ENCODE results near the gene DLX5.

The DLX5 gene

DNA sequence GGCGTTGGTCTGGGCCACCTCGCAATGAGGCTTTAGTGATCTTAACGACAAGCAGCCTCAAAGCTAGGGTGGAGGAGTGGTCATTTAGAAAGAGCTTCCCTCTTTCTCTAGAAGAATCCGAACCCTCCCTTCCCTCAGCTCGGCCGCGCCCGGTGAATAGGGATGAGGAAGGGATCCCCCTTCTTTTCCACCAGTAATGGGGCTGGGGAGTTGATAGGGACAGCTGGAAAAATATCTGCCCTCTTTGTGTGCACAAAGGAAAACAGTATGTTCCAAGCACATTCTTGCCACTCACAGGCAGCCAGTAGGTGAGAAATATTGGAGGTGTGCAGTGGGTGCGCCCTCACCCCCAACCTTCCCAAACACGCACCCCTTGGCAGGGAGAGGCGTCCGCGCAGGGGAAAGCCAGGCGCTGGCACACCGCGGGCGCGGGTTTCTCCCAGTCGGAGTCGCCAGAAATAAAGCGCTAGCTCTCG, 6.5 kb downstream of the DLX5 start:
- DNase-seq = peak; percentile 62 to 74

DNA sequence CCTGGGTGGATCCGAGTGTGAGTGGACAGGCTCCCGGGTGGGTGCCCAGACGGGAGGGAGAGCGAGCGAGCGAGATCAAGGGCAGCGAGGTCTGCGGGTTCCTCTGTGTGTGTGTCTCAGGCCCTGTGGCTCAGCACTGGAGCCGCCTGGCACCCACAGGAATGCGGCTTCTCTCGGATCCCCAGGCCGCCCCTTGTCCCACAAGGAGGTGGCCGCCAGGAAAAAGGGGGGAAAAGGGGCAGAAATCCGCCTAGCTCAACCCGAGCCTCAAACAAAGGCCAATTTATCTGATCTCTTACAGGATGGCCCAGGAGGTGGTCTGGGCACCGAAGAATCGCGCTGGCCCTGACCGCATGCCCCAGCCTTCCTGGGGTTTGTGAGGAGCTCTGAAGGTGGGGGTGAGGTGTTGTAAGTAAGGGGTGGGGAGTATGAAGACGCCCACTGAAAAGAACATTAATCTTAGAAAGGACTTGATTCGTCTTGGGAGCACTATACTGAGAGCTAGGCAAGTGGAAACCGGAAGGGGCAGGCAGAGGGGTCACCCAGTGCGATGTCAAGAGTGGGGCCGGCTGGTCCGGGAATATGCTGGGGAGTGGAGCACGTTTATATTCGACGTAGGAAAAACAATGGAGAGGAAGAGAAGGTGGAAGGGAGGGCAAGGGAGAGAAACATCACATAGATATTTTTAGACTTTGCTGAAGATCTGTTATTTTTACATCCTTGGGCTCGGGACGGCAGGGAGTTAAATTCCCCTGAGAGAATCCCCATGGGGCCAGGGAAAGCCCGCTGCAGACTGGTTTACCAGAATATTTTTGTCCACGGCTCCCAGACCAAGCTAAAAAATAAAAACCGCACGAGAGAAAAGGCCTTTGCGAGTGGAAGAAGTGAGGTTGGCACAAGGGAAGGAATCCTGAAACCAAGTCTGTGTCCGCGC, 7.2 kb downstream of the DLX5 start:
- DNase-seq = peak; percentile 70 to 78

DNA sequence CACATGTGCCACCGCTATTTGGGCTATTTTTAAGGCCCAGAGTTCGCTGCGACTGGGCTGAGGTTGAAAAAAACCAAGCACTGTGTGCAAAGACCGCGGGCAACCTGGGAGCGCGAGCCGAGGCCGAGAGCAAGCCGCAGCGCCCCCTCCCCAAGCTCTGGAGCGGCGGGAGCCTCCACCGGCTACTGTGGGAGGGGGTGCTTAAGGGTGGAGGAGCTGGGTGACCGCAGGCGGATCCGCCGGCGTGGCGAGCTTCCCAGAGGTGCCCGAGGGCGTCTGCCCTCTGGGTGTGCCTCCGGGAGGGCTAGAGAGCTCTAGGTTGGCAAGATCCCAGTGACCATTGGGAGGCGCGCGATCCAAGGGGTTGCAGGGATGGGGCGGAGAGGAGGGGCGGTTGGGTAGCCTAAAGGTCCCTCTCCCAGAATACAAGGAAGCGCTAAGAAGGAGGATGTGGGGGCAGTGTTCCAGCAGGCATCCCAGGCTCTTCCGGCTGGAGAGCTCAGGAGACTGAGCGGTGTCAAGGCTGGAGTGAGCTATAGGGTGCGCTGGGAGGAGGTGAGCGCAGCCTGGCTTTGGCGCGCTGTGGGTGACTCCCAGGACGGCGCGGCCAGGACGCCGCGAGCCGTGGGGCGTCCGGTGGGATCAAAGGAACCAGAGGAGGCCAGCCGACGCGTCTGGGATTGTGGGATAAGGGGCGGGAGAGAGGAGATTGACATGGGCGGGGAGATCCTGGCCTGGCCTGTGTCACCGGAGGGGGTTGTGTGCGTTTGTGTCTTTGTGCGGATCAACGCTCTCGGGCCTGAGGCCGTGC, 8.0 kb downstream of the DLX5 start:
- DNase-seq = peak; percentile 91 to 94

DNA sequence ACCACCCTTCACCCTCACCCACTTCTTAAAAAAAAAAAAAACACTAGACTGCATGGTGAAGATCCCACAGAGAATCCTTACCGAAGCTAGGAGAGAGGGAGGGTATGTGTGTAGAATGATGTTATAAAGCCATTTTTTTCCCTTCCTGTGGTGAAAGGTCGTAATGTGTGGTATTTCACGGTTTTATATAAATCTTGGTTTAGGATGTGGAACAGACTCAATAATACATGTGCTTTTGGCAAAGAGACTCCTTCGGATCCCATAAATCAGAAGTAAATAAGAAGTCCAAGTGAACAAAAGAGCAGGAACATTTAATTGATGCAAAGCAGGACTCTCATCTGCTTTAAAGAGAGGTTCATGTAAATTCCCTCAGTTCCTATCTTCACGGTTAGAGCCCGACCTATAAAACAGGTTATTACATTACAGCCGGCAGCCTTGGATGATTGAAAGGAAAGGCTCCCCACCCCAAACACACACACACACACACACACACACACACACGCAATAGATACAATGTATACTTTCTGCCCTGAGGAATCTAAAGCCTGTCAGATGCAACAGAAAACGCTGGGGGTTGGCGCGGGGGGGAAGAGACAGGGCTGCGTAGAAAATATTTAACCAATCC, 8.8 kb downstream of the DLX5 start:
- DNase-seq = peak; percentile 69 to 78

DNA sequence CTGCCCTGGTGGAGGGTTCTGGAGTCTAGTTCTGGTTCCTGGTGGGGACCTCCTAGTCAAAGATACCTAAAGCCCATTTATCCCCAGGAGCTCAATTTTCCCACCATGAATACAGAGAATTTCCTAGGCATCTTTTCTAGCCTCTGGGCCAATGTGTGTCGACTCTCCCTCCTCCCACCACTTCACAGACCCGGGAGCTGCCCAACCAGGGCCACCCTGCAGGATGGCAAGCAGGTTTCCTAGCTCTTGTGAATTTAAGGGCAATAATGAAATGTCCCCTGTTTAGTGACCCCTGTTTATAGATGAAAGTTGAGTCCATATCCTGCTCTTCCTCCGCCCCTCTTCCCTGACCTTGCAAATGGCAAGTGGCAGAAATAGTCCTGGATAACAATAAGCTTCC, 9.4 kb downstream of the DLX5 start:
- DNase-seq = peak; percentile 61 to 74

DNA sequence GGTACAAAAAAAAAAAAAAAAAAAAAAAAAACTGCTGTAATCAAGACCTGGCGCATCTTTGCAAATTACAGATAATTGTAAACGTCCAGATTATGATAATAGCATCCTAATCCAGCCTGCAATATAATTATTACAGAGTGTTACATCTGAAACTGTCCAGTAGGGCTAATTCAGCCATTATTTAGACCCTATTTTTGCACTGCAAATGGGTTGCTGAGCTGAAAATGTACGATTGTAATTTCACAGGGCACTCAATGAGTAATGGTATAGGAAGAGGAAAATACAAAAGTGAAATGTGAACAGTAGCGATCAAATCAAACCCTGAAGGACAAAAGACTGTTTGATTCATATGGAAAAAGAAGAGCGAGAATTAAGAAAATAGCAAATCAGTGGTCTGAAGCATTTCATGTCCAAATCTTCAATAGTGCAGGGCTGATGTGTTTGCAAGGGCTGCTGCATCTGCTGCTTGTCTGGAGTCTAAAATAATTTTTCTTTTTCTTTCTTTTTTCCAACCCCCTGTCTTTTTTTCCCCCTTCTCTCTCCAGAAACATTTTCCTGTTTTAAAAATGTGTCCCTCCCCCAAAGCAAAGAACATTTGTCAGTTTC, 10.4 kb downstream of the DLX5 start:
- DNase-seq = peak; percentile 82 to 88

DNA sequence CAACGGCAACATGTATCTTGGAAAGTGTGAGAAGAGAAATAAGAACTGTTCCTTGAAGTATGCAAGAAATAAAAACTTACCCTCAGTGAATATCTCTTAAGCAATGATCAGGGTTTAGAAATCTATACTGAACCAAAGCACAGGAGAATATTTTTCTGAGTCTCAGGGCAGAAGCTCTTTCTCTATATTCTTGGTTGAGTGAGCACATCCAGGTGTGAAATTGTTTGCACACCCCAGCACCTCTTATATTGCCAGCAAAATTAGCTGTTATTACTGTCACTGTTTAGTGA, 10.8 kb downstream of the DLX5 start:
- no peak for DNase-seq

DNA sequence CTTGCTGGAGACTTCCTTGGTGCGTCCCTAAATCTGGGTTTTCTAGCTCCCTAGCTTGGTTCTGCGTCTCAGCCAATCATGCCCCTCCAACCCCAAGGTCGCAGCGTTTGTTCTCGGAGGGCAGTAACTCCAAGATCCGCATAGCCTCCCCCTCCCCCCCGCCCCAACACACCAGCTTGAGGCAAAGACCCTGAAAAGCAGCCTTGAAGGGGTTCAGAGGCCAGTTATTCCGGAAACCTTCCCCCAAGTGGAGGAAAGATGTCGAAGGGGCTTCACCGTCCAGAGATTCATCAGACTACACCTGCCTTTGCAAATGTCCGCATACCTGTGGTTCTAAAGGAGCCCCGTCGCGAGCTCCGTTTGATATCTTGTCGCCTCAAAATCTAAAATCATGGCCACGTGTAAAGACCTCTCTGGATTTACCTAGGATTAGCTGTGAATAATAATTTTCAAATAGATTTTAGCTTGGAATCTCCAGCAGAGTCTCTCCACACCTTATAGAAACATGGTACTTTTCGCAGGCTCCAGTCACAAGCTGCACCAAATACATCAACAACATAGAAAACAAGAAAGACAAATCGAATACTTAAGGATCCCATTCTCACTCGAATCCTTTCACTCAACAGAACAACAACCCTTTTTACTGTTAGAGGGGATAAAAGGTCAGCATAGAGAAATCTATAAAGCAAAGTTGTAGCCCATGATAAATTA, 11.3 kb downstream of the DLX5 start:
- DNase-seq = peak; percentile 42 to 51

DNA sequence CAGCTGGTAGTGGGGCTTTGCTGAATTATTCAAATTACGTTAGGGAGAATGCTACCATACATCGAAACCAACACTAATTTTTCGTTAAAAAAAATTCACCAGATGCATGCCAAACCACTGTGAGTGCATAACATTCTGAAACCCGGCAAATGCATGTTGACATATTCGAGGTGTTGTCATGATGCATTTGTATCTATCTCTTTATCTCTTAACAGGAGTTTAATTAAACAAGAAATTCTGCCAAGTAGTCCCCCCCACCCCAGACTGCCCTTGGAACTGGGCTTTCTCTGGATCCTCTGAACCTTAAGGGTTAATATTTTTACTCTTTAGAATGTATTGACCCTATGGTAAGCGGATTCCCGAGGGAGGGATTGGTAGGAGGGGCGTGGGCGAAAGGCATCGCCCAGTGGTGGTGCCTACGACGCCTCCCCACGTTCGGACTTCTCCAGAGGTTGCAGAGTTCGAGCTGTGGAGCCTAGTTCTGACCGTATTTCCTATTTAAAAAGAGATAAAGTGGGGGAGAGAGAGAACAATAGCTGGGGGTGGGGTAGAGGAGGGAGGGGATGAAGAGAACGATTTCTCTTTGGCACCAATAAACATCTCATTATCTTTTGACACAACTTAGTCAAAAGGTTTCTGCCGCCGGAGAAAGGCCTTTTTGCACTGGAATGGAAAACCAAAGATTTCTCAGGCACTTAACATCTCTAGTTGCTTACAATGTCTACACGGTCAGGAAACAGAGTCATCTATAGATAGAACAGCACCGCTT, 12.1 kb downstream of the DLX5 start:
- peak; percentile 81 to 86 for DNase-seq

DNA sequence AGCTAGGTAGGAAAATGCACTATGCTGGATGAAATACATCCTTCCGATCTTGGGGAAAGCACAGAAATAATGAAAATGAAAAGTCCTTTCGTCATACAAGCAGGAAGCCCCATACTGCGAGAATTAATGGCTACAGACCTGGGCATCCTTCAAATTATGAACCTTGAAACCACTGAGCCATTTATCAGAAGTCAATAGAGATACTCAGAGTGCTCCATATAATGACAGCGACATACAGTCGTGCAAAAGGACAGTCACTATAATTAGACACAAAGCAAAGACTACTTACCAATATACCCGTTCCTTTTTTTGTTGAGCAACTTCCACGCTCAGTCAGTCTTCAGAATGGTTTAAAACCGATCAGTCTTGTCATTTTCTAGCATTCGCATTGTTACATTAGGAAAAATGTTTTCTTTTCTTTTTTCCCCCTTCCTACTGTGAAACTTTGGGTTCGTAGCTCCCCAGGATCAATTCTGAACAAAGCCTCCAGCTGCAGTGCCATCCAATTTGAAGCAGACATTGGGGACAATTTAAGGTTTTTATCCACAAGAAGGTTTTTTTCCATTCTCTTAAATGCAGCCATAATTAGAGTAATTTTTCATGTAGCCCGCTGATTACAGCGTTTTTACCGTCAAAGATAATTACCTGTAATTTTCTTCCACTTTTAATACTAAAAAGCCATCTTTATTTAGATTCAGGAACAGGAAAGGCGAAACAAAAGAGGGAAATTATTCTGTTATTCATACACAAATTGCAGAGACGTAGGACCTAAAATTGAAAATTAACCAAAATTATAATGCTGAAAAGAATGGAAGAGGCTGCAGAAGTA, 12.9 kb downstream of the DLX5 start:
- peak; percentile 81 to 88 for DNase-seq

DNA sequence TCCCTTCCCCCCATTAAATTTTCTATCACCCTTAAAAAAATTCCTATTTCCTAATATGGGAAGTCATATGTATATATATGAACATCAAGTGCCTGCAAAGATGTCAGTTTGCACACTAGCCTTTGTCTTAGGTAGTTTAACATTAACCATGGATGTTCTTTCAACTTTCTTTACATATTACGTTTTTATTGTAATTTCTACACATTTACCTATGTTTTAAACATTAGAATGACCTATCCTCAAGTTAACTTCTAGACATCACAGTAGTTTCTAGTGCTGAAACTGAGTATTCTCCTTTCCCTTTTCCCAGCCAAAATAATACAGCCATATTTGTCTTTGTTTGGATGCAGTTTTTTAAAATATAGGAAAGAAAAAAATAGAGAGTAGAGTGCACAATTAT, 13.5 kb downstream of the DLX5 start:
- DNase-seq = no peak

DNA sequence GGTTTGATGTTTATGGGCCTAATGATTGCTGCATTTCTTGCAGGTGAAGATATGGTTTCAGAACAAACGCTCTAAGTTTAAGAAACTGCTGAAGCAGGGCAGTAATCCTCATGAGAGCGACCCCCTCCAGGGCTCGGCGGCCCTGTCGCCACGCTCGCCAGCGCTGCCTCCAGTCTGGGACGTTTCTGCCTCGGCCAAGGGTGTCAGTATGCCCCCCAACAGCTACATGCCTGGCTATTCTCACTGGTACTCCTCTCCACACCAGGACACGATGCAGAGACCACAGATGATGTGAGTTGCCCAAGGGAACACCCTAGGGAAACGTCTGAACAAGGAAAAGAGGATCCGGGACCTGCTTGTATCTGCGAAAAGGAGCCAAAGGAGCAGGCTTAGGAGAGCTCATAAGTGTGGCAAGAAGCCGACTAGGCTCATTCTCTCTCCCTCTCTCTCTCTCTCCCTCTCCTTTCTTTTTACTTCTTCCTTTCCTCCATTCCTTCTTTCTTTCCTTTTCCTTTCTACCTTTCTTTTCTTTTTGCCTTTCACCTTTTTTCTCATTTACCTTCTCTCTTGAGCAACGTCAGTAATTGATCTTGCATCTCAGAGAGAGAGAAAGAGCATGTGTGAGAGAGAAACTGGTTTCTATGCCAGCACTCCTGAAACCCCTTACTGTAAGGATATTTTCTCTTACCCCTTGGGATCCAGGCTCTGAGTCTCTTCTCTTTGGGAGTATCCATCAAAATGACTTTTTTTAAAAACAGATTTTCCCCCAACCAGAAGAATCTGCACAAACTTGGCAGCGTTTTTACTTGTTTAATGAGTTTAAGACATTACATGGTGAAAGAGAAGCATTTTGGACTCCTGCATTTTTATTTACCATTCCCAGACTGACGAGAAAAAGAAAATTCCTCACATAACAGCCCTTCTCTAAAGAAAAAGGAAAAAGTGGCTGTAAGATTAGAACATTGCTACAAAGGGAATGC, 14.6 kb downstream of the DLX5 start:
- peak; percentile 49 to 69 for DNase-seq

DNA sequence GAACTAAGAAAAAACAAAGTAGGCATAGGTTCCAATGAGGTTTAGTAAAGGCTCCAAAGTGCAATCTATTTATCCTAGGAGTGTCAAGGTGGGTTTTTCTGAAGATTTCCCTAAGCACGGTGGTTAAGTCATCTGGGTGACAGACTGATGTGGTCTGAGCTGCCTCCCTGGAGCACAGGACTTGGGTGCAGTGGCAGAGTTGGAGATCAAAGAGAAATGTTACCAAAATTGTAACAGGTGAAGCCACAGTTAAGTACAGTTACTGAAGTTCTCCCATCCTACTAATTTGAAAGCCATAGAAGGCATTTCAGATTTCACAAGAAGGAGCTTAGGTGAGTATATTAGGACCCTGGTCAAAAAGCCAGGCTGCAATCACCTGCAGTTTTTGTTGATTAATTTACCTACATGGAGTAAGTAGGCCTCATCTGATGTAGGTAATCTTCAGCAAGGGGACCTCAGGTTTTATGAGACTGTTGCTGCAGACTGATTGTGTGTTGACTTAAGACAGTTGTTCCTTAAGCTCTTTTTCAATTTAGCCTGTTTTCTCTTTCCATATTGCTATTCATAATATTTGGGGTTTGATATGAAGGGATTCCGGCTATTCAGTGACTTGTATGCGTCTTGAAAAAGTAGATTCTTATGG, 16.2 kb downstream of the DLX5 start:
- DNase-seq = peak in 1 of 2 experiments; percentile 40

DNA sequence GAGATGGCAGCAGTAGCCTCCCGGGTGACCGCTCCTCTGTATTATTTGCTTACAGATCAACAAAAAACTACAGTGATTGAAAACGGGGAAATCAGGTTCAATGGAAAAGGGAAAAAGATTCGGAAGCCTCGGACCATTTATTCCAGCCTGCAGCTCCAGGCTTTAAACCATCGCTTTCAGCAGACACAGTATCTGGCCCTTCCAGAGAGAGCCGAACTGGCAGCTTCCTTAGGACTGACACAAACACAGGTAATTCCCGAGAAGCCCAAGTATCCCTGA, 17.1 kb downstream of the DLX5 start:
- DNase-seq = peak in 1 of 2 experiments; percentile 68

DNA sequence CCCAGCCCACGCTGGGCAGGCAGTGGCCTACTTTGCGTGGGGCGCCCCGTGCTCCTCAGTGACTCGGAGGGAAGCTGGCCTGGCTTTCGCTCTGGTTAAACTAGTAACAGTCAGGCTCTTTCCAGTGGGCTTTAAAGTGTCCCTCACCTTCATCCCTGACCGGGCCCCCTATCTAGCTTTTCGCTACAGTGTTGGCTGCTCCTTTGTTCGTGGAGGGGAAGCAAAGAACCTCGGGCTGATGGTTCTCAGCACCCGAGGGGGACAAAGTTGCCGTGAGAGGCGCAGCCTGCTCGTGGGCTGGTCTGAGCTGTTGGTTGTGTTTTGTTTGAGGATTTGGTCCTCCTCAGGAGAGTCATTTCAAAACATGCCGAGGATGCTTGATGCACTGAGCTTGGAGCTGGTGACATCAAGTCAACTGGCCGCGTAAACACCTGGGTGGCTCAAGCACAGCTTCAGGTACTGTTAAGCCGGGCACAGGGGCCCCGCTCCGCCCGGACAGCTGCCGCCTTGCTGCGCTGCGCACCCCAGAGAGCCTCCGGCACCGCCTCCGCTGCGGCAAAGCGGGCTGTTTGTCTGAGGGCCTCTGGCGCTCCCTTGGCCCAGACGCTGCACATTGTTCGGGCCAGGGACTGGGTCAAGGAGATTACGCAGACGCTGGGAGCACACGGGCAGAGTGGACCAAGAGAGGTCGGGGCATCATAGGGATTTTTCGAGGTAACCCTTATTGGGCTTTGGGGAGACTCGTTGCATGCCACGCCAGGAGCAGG, 17.6 kb downstream of the DLX5 start:
- peak; percentile 68 to 75 for DNase-seq

DNA sequence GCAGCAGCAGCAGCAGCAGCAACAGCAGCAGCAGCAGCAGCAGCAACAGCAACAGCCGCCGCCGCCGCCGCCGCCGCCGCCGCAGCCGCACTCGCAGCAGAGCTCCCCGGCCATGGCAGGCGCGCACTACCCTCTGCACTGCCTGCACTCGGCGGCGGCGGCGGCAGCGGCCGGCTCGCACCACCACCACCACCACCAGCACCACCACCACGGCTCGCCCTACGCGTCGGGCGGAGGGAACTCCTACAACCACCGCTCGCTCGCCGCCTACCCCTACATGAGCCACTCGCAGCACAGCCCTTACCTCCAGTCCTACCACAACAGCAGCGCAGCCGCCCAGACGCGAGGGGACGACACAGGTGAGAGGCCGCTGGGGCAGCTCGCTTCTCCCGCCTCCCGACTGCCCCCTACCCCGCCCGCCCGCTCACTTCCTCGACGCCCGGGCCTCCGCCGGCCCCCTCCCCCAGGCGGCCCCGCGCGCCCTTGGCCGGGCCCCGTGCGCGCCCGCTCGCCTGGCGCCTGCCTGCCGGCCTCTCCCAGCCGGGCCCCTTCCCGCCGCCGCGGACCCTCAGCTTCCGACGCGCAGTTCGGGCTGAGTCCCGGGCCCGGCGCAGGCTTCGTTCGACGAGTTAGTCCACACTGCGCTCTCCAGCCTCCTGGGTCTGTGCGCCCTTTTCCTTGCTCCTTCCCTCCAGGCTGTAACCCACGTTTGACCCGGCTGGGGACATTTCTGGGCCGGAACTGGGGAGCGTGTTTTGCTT, 18.4 kb downstream of the DLX5 start:
- peak; percentile 79 to 84 for DNase-seq

All from NCI-H1930 (cell line).